Measurements from ENCODE around the gene SLAMF1.
"Not testable (repeated sequence)": the region's sequence is repeated elsewhere in the genome, so short reads cannot be mapped to it uniquely, and the experiment has no call there.

SLAMF1 gene

DNA sequence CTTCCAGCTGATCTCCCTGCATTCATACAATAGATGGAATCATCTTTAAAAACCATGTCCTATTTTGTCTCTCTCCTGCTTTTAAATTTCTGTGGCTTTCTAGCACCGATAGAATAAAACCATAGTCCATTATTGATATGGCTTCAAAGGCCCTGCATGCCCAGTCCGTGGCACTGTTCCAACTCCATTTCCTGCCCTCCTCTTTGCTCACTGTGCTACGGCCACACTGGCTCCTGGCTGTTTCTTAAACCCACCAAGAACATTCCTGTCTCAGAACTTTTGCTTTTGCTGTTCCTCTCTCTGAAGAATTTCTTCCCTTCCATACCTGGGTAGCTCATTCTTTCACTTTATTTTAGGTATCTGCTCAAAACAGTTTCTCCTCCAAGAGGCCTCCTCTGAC, 7.2 kb downstream of the SLAMF1 start:
- no peak for DNase-seq (ENCODE audit: low spot score)

DNA sequence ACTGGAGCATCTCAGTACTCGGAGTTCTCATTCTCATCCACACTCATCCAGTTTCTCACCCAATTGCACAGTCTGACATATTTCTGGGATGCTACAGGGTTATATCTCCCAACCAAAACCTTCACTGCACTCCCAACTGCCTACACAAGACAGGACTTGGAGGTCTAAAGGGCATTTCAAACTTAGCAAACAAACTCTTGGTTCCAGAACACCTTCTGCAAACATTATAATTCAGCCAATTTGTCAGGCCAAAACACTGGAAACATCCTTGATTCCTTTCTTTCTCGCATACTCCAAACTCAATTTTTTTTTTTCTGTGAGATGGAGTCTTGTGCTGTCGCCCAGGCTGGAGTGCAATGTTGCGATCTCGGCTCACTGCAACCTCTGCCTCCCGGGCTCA, 7.9 kb downstream of the SLAMF1 start:
- DNase-seq (ENCODE audit: low spot score) = no peak

DNA sequence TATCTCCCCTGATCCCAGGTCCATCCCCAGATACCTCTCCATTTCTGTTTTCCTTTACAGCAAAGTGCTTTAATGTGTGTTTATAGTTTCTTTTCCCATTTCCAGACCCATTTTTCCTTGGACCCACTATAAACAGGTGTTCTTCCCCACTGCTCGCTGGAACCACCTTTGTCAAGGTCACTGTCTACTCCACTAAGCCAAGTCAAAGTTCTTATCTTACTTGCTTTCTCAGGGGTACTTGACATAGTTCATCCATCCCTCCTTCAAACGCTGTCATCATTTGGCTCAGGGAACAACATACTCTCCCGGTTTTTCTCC, 8.3 kb downstream of the SLAMF1 start:
- DNase-seq (ENCODE audit: low spot score) = no peak

DNA sequence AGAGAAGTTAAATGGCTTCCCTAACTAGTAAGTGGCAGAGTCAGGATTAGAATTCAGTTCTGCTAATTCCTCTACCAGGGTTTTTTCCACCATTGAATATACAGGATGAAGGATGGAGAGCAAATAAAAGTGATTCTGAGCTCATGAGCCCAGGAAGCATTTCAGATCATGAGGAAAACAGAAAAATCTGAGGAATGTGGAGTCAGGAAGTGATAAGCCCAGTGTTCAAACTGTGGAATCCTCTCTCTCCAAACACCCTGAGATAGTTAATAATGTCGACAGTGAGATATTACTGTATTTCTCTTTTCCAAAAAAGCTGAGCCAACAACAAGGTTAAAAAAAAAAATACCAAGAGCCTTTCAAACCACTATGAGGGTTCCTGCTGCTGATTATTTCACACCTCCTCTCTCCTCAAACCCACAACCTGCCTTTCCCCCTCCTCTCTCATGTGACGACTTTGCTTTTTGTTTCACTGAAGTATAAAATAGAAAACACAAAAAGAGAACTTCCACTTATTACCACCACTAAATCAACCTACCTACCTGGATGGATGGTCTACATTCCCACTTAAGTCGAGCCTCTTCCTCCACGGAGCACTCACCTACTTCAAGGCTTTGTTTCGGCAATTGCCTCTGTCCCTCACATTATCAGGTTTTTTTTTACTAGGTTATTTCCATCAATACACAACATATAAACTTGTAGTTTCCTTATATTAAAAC, 8.9 kb downstream of the SLAMF1 start:
- DNase-seq (ENCODE audit: low spot score) = no peak

DNA sequence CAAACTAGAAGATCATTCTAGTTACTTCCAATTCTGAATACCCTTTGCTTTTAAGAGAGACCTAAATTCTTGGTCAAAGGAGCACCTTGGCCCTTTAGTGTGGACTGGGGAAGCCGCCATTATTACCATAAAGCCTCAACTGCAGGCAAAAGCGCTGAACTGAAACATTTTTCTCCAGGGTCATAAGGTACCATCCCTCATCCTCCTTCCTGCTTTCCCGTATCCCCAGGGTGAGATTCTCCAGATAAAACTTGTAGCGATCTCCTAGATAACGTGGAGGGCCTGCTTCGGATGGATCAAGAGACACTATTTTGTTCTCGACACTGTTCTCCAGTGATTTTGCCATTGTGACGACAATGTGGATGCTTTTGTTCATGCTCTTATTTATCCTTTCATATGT, 9.8 kb downstream of the SLAMF1 start:
- DNase-seq (ENCODE audit: low spot score) = no peak

DNA sequence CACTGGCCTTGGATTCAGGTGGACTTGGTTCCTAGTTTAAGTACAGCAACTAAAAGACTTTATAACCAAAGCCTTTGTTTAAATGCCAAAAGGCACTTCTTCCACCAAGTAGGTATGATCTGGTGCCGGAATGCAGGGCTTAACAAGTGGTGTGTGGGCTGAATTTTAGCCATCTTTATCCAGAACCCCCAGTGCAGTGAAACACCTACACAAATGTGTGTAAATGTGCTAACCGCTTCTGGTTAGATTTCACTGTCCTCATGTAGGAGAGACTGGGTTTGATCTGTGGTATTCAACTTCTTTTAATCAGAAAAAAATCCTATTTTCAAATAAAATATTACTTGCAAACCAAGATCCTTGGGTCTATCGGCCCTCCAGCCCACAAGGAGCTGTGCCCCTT, 10.3 kb downstream of the SLAMF1 start:
- DNase-seq (ENCODE audit: low spot score) = no peak

DNA sequence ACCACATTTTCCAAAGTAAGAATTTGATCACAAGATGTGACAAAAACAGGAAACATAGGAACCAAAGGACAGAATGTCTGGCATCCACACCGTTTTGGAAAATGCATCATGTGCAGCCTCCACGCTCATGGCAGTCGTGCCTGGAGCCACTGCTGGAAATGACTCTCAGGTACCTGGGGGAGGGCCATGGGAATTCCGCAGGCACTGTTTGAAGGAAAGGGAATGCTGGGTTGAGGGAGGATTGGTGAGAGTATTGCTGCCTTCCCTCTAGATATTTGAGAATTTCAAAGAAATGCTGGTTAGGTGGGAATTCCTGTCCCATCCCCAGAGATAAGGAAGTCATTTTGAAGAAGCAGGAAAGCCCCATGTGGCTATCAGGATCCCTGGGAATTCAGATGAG, 10.8 kb downstream of the SLAMF1 start:
- DNase-seq (ENCODE audit: low spot score) = no peak

DNA sequence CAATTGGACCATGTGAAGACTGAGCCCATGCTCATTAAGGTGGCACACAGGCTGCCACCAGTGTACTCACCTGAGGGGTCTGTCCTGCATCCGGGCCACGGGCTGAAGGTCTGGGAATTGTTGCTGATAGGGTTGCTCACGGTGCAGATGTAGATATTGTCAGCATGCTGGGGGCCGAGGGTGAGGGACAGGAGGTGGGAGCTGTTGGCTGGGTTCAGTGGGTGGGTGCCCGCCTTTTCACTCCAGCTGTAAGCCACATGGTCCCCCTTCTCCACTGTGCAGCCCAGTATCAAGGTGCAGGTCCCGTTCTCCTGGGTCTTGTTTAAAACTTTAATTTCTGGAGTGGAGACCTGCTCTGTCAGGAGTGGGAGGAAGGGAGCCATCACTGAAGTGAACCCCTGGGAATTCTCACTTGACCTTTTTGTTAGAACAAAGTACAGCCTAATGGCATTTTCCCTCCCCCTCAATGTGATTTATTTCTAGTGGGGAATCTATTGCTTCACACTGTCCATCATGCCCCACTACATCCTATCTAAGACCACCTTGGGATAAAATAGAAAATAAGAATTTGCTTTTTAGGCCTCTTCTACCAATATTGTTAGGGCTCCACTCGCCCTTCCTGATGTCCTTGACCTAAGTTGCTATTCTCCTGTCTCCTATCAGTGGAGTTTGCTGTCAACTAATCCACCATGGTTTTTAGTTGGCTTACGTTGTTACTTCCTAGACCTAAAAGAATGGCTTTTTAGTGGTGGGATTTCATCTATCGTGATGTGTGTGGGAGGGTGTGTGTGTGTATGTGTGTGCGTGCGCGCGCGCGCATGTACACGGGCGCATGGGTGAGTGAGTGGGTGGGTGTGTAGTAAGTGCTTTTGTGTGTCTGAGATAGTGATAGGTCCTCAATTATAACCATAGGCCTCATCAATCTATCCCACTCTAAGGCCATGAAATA, 12.0 kb downstream of the SLAMF1 start:
- DNase-seq (ENCODE audit: low spot score) = no peak

DNA sequence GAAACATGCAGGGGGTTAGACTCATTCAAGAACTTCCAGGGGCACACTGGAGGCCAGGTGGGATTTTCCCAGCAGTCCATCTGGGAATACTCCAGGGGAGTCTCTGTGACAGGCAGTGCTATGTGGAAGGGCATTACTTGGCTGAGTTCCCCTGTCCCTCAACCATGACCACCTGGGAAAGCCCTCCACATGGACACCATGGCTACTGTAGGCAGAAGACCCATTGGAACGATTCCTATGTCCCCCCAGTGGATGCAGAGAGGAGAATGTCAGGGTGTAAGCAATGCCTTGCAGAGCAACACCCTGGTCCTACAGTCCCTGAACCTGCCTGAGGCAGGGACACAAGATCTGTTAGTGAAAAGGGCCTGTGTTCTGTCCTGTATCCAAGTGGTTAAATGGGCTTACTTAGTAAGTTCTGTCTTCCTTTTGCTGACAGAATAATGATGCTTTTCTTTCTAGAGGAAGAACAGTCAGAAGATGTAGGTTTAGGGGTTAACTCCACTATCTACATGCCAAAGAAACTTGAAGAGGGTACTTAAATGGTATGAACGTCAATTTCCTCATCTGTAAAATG, 13.4 kb downstream of the SLAMF1 start:
- no peak for DNase-seq (ENCODE audit: low spot score)

DNA sequence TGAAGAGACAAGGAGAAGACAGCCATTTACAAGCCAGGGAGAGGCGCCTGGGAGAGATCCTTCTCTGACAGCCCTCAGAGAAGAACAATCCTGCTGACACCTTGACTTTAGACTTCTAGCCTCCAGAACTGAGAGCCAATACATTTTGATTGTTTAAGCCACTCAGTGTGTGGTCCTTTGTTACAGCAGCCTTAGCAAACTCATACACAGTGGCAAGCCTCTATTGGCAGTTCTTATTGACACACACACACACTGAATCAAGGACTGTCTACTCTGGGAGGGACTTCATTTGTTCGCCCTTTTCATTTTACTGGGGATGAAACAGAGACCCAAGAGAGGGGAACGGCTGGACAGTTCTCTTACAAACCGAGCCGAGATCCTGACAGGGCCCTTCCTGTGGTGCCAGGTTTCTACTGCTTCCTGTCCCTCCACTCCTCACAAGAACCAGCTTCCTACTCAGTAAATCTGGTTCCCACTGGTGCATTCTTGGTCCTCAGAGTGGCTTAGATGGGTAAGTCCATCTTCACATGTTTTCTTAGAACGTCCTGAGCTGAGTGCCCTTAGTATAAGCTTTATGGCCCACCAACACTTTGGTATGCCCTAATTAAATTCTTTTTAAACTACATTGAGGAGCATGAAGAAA, 14.7 kb downstream of the SLAMF1 start:
- DNase-seq (ENCODE audit: low spot score) = no peak

DNA sequence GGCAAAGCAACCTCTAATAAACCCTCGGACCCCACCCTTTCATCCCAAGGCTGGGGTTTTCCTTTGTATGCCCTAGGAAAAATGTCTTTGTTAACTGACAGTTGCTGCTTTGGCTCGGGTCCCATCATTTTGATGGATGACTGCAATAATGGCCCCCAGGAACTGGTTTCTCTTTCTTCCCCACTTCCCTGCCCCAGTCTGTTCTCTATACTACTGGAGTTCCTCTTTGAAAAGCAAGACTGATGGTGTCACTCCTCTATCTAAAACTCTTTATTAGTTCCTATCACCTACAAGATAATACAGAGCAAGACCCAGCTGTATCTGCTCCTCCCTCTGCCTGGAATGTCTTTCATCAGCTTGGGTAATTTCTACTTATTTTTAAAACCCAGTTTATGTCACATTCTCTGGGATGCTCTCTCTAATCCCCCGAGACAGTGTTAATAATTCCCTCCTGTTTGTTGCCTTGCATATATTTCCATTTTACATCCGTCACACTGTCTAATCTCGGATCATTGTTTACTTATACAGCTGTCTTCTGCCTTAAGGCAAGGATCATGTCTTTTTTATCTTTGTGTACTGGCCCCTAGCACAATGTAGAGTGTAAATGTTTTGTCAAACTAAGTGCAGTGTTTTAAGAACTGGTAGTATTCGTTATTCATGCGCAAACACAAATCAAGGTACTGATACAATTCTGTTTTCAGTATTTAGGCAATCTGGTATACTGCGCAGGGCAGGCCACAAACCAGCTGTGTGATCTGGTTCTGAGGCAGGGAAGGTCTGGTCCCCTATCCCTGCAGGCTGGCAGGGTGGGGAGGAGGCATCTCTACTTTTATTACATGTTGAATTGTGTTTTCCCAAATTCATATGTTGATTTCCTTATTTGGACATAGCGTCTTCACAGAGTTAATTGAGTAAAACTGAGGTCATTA, 16.1 kb downstream of the SLAMF1 start:
- no peak for DNase-seq (ENCODE audit: low spot score)

DNA sequence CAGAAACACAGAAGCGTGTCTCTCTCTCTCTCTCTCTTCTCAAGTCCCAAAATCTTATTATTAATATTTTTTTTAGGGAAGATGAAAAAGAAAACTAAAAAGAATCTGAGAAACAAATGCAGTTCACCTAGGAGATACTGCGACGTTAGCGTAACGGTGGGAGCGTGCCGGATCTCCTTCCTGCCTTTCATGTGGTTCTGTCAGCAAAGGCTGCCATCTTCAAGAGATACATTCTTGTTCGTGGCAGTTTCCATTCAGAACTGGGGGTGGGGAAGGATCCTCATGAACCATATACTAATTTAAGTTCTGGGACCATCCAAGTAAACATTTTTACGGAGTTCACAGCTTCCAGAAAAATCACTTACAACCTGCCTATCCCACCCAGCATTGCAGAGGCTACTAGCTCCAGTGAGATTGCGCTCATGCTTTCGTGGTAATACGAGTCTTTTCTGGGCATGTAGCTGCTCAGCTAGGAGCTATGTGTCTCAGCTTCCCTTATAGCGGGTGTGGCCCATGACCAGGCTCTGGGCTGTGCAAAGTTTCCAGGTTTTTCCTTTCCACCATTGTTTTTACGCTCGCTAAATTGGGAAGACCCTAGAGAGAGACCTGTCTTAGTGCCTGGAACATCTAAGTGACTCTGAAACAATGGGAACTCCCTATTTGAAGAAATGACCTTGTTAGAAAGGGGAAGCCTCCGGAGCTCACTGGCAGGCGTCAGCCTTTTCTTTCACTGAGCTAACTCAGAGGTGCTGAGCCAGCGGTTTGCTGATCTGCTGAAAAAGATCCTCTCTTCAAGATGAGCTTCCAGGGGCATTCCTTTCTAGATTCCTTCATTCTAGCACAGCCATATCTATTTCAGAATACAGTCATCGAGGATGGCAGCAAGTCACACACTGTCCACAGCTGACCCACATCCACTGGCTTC, 17.3 kb downstream of the SLAMF1 start:
- no peak for DNase-seq (ENCODE audit: low spot score)

DNA sequence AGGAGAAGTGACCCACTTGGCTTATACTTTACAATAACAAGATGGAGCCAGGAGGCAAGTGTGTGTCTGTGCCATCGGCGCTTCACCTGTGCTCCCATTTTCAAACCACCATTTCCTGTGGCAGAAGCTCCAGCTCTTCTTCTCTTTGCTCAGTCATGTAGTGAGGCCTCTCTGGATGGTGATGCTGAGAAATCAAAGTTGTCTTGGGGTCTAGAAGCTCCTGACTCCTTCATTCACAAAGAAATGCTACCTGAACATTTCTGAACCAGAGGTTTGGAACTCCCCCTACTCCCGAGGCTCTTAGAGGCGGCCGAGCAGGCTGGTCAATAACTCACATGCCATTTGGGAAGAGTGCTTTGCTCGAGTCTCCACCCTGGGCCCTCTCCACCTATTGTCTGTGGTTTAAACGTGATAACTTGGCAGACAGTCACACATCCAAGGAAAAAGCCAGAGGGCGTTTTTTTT, 18.0 kb downstream of the SLAMF1 start:
- no peak for DNase-seq (ENCODE audit: low spot score)

DNA sequence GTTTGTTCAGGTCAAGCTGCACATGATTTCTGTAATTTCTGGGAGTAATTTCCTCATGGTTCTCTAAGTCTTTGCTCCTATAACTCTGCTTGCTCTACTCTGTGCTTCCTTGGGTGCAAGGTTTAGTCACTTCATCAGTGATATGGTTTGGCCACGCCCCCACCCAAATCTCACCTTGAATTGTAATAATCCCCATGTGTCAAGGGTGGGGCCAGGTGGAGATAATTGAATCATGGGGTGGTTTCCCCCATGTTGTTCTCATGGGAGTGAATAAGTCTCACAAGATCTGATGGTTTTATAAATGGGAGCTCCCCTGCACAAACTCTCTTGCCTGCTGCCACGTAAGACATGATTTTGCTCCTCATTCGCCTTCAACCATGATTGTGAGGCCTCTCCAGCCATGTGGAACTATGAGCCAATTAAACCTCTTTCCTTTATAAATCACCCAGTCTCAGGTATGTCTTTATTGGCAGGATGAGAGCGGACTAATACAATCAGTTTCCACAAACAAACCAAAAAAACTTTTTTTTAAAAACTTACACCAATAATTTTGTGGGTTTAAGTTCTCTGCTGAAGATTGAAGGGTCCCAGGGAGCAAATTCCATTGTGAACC, 19.1 kb downstream of the SLAMF1 start:
- DNase-seq (ENCODE audit: low spot score) = not testable (repeated sequence)

DNA sequence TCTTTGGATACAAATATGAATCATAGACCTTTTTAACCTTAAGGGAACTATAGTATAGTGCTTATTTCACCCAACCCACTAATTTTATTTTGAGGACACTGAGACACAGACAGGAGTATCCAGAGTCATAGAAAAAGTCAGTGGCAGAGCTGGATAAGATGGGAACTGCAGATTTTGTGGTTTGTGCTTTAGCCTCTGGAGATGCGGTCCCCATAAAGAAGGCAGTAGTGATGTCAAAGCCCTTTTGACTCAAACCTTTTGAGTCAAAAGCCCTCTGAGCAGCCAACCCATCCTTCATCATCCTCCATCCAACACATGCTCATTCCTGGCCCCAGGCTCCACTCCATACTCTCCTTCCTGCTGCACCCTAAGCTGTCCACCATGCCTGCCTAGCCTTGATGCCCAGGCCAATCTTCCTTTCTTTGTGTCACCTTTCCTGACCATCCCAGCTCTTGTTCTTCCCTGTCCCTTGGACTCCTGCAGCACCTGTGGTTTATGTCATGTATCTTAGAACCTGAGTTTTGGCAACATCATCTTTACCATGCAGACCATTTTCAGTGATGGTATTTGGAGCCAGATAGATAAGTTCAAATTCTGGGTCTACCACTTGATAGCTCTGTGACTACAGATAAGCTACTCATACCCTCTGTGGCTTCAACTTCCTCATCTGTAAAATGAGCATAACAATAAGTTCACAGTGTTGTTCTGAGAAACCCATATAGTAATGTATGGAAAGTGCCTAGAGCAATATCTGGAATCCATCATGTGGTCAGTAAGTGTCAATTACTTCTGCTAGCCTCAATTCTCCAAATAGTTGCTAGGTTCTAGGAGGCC, 20.1 kb downstream of the SLAMF1 start:
- DNase-seq (ENCODE audit: low spot score) = peak; percentile 4

DNA sequence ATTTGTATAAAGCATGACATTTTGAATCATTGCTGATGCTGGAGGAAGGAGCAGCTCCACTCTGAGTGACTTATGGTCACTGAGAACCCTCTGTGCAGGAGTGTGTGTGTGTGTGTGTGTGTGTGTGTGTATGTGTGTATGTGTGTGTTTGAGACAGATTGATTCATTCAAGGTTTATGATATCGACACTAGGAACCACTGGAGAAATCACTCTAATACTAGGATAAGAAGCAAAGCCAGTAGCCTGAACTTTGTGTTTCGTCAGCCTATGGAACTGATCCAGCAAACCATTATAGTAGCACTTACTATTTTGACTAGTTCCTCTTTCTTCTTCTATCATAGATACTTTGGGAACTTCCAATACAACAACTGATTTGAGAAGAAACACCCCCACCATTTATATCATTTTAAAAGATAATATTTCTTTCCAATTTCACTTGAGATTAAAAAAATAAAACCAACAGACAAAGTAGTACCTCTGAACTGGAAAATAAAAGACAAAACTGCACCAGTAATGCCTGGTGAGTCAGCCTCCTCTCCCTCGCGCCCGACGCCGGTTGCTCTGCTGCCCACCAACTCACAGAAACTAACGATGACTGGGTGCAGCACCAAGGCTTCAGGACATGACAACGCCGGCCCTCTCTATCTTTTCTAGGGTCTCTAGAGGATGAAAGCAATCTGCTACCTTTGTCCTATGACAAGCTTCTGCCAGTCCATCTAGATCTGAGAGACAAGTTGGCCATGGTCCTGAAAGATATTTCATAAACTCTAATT, 20.9 kb downstream of the SLAMF1 start:
- DNase-seq (ENCODE audit: low spot score) = no peak

DNA sequence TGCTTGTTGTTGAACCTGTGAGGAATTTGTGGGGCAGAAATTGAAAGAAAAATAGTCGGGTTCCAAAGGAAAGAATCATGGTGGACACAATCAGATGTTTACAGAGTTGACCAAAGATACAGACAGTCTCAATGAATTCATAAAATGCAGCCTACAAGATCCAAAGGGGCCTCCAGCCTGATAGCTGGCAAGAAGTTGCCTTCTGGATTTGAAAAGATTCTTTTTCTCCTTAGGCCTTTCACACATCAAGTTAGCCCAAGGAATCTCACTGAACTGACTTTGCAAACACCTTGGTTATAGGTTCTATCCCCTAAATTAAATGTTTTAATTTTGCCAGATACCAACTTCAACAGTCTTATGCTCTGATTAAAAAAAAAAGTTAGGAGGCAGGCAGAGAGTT, 21.5 kb downstream of the SLAMF1 start:
- no peak for DNase-seq (ENCODE audit: low spot score)

DNA sequence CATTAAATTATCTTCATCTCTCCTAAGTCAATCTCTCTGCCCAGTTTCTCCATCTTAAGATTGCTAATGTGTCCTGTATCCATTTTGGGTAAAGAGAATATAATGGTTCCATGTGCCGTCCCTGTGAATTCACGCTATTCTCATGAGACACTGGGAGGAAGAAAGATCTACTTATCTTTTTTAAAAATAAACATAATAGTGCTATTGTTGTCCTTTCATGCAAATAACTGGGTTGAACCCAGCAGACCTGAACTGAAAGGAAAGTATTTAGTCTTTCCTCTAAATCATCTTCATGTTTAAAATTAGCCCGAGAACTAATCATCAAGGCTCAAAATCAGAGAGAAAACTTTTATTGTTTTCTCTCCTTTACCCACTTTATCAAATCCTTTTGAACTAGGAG, 22.4 kb downstream of the SLAMF1 start:
- DNase-seq (ENCODE audit: low spot score) = no peak

All from hematopoietic multipotent progenitor cell treated with erythropoietin and hydrocortisone succinate and interleukin-3 and kit ligand, for 15 days (in vitro differentiated cells).